Psoas muscle (tissue), 8 donors: ENCODE data around the gene SPSB3. TPM values are rescaled to one million over a fixed set of nuclear protein-coding genes. Genes with fewer than 3 reads are reported as not detected.
A peak's percentile ranks its signal among the peaks of the same experiment; 100 is the strongest.

Source experiments
- ATAC-seq, 4 donors: fragments of 200-7000 bp; cut with Tn5 transposase; one replicate each; pipeline ENCODE4 v1.9.1; 2020; ENCODE audit warnings: moderate library complexity in 3 of 4, mild to moderate bottlenecking in 2 of 4
- DNase-seq, 2 donors: peaks; one replicate each; pipeline ENCODE4 v3.0.0-alpha.2; 2020
- H3K27ac ChIP-seq: fragments of 200-600 bp; one replicate; pipeline ENCODE4 v1.8.0; 2022
- H3K27me3 ChIP-seq, 3 donors: fragments of 200-600 bp in 1 of 3; one replicate each; pipeline versions ENCODE4 v1.6.1 to v1.8.0; 2013 to 2022; ENCODE audit warnings: low read length in 2 of 3, mild to moderate bottlenecking in 2 of 3, moderate library complexity in 1 of 3; ENCODE audit not compliant: insufficient read depth in 3 of 3
- H3K36me3 ChIP-seq, 2 donors: fragments of 200-600 bp in 1 of 2; one replicate each; pipeline versions ENCODE4 v1.6.1 to v1.8.0; 2013 to 2022; ENCODE audit warnings: low read depth in 1 of 2, mild to moderate bottlenecking in 1 of 2, moderate library complexity in 1 of 2; ENCODE audit not compliant: insufficient read depth in 1 of 2
- H3K4me1 ChIP-seq: fragments of 200-600 bp; one replicate; pipeline ENCODE4 v1.8.0; 2022
- H3K4me3 ChIP-seq: fragments of 200-600 bp; one replicate; pipeline ENCODE4 v1.8.0; 2022; ENCODE audit warnings: mild to moderate bottlenecking
- H3K9me3 ChIP-seq: fragments of 200-600 bp; one replicate; pipeline ENCODE4 v1.8.0; 2022
- CTCF ChIP-seq: fragments of 200-600 bp; IDR thresholded peaks from one replicate; pipeline ENCODE4 v1.8.0; 2022; ENCODE audit warnings: antibody characterized with exemption
- WGBS, 3 donors: extraction: QIAGEN DNeasy Blood & Tissue Kit; methylation state at CpG; one replicate each; pipeline versions ENCODE4 v1.1.6 to v1.1.7; 2013; 5-methylcytosine and 5-hydroxymethylcytosine counted together
- intact Hi-C, 2 donors: fragments of 100-400 bp; cut with DNase I; formaldehyde crosslinking; loops; one replicate each; pipeline versions ENCODE4 v1.11.0 to v1.14.2; 2022
- polyA plus RNA-seq, 3 donors: library from polyadenylated mRNA; stranded (reverse); fragments of 200-250 nt; gene quantifications; one replicate each; pipeline ENCODE4 v1.2.3, GENCODE V29; 2013
- total RNA-seq, 4 donors: library from RNA; stranded (reverse); fragmentation: NEBNext Ultra II Directional in 2 of 4; extraction: Animal tissue kit (Norgen Biotek cat#: 25700) in 2 of 4; gene quantifications; one replicate each; pipeline versions ENCODE4 v1.2.1 to v1.2.4, GENCODE V29; 2021 to 2023
- donor health status: healthy with polysubstance abuse.
- donor health status: DM: no; HTN: no; CAD: no; lungs with moderate emphysema.
- donor health status: Bipolar disorder and iron deficiency.
- donor health status: healthy.
- donor health status: DM: yes; HTN: yes; CAD: no.
- donor health status: DM: no; HTN: no; CAD: no.
- donor health status: DM: no; HTN: no; CAD: no.
- donor health status: DM: yes; HTN: yes; CAD: no.

The SPSB3 gene
- total and polyA plus RNA-seq, 7 donors: 26.3 to 108 (median 54.9) TPM

- Histone ChIP-seq H3K36me3 (peaks cover 0 to 28% of the 10 kb centered on the region in 2 donors), H3K4me3 (peak overlapping the region; percentile 79), H3K27ac (peak overlapping the region; percentile 8), H3K4me1 (peaks cover 44% of the 10 kb centered on the region), H3K9me3 (no peaks in the 10 kb centered on the region), H3K27me3 (no peaks in the 10 kb centered on the region)
- intact Hi-C loops: no loop called here
- 74 to 76% (median 76%) methylated on average over 11 of the region's 11 CpGs for WGBS, 3 donors
- no peak for TF ChIP-seq CTCF
- ATAC-seq: no peak
- DNase-seq: no peak
These were observed 46.5 kb upstream of the SPSB3 start for GRCh38 chr16:1828645-1829410.

DNA sequence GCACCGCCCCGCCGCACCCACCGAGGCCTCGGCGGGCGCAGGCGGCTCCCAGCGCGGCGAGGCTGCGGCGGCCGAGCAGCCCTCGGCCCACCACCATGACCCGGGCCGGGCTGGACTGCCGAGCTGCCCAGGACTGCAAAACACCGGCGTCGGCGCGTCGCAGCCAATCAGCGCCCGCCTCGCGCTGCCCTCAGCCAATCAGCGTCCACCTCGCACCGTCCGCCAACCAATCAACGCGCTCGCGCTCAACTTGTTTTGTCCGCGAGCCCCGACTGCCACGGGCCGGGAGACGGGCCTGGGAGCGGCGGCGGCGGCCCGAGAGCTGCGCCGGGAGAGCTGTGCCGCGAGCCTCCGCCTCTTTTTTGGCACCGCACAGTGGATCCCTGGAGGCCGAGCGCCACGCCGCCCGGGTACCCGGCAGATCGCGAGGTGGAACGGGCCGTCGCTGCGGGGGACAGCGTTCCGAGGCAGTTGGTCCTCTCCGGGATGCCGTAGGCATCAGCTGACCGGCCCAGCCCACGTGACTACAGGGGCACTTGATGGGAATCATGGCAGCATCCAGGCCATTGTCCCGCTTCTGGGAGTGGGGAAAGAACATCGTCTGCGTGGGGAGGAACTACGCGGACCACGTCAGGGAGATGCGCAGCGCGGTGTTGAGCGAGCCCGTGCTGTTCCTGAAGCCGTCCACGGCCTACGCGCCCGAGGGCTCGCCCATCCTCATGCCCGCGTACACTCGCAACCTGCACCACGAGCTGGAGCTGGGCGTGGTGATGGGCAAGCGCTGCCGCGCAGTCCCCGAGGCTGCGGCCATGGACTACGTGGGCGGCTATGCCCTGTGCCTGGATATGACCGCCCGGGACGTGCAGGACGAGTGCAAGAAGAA is 44.6 kb upstream of the SPSB3 start, which contains the start of the genes FAHD1 and HAGH:
Gene FAHD1 (plus strand): TSS at position 516 of the 883 bp plus-strand sequence. CDS start 33 bp downstream, at position 549.
Gene HAGH (minus strand): TSS at position 135 of the 883 bp plus-strand sequence. CDS start 38 bp downstream, at position 97.
- no peaks in the 10 kb centered on the region for H3K9me3 ChIP-seq
- H3K4me1 ChIP-seq: peaks cover 47% of the 10 kb centered on the region
- intact Hi-C loops: no loop called here
- peaks cover 0 to 35% of the 10 kb centered on the region in 2 donors for H3K36me3 ChIP-seq
- DNase-seq (peak; percentile 94 to 97), ATAC-seq (peak; percentile 95 to 97 (median 96))
- H3K27ac ChIP-seq: peak within 1 kb of the TSS; percentile 90
- no peak for TF ChIP-seq CTCF
- no peaks in the 10 kb centered on the region for H3K27me3 ChIP-seq
- 0 to 1% (median 0%) methylated on average over 62 to 104 of the region's 104 CpGs for WGBS, 3 donors
- peak within 1 kb of the TSS; percentile 79 for H3K4me3 ChIP-seq

DNA sequence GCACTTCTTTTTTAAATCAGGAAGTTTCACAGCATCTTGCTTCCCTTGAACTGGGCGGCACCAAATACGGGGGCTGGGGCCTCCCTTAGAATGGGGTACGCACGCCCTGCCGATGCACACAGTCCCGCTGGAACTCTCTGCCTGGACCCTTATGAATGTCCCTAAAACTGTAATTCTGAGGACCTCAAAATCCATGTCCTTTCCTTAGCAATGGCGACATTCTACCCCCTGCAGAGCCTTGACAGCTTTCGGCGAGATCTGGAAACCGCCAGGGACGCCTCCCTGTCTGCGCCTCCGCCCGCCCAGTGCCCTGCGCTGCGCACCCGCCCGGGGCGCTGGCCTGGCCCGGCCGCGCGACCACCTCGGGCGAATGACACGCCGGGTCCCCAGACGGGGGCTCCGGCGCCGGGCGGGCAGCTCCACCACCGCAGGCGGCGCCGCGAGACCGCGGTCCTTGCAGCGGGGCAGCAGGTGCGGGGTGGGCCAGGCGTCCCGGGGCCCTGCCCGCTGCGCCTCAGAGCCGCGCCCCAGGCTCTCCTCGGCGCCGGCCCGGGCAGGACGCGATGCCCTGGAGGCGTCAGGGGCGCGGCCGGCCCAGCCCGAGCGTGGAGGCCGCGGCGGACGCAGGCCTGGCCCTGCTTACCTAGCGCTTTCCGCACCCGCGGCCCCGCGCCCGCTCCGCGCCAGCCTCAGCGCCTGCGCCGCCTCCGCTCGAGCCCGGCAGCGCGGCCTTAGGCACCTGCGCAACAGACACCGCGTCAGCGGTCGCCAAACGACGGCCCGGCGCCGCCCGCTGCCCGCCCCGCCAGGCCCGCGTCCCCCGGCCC is 43.7 kb upstream of the SPSB3 start:
- peak; percentile 39 to 56 (median 47) for ATAC-seq
- peak; percentile 20 for TF ChIP-seq CTCF

DNA sequence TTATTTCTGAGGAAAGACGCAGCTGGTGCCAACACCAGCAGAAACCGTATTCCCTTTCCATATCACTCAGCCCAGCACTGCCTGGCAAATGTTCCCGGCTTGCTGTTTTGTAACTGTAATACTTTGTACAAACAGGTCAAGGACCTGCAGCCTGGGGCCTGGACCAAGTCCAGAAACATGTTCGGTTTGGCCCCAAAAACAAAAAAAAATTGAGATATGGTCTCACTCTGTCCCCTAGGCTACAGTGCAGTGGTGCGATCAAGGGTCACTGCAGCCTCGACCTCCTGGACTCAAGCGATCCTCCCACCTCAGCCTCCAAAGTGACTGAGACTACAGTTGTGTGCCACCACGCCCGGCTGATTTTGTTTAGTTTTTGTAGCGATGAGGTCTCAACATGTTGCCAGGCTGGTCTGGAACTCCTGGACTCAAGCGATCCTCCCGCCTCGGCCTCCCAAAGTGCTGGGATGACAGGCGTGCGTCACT is 43.1 kb upstream of the SPSB3 start:
- Histone ChIP-seq H3K27me3 (no peaks in the 10 kb centered on the region), H3K27ac (peak overlapping the region; percentile 90), H3K4me1 (peaks cover 46% of the 10 kb centered on the region), H3K4me3 (peak overlapping the region; percentile 79), H3K9me3 (no peaks in the 10 kb centered on the region), H3K36me3 (peaks cover 0 to 38% of the 10 kb centered on the region in 2 donors)
- intact Hi-C loops: no loop called here
- TF ChIP-seq CTCF: no peak
- 67 to 73% (median 73%) methylated on average over 15 of the region's 15 CpGs for WGBS, 3 donors
- ATAC-seq (no peak), DNase-seq (no peak)

More for the DNA sequence above, 43.7 kb upstream of the SPSB3 start:
- DNase-seq: no peak
- peak overlapping the region; percentile 90 for H3K27ac ChIP-seq
- H3K36me3 ChIP-seq: peaks cover 0 to 37% of the 10 kb centered on the region in 2 donors
- H3K9me3 ChIP-seq: no peaks in the 10 kb centered on the region
- peaks cover 47% of the 10 kb centered on the region for H3K4me1 ChIP-seq
- H3K4me3 ChIP-seq: peak overlapping the region; percentile 79
- intact Hi-C loops: no loop called here
- no peaks in the 10 kb centered on the region for H3K27me3 ChIP-seq
- WGBS, 3 donors: 2% methylated on average over 45 to 96 of the region's 96 CpGs
